Tibial nerve (tissue), 4 donors: ENCODE data around the gene RXRG.
"Not testable (repeated sequence)": the region's sequence is repeated elsewhere in the genome, so short reads cannot be mapped to it uniquely, and the experiment has no call there.

Experiments
- EP300 ChIP-seq, 2 donors: sonication (generic); formaldehyde crosslinking; IDR thresholded peaks; one replicate each; pipeline ENCODE4 v1.6.1; 2017; ENCODE audit warnings: antibody characterized with exemption in 2 of 2, mild to moderate bottlenecking in 1 of 2
- POLR2A ChIP-seq, 2 donors: fragments of 450-650 bp; IDR thresholded peaks; one replicate each; pipeline ENCODE4 v1.6.1; 2017; ENCODE audit warnings: antibody characterized with exemption in 2 of 2, mild to moderate bottlenecking in 2 of 2, moderate library complexity in 2 of 2
- TF ChIP-seq, protein P1 (sequence below), 5 experiments: fragments of 200-600 bp in 3 of 5; fragments of 450-650 bp in 2 of 5; sonication (generic) in 3 of 5; IDR thresholded peaks; one replicate each; pipeline ENCODE4 v1.5.1; 2016 to 2019; ENCODE audit warnings: antibody characterized with exemption in 5 of 5, mild to moderate bottlenecking in 3 of 5, moderate library complexity in 2 of 5

DNA sequence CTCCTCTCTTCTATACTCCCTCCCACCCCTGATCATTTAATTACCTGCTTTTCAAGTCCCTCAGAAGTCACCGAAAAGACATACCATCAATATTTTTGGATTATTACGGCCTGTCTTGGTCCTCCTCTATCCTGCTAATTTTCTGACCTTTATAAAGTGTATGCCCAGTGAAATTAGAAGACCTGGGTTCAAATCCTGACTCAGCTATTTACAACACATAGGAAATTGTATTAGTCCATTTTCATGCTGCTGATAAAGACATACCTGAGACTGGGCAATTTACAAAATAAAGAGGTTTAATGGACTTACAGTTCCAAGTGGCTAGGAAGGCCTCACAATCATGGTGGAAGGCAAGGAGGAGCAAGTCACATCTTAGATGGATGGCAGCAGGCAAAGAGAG is 14.8 kb upstream of the RXRG start:
- TF ChIP-seq, protein P1, sequence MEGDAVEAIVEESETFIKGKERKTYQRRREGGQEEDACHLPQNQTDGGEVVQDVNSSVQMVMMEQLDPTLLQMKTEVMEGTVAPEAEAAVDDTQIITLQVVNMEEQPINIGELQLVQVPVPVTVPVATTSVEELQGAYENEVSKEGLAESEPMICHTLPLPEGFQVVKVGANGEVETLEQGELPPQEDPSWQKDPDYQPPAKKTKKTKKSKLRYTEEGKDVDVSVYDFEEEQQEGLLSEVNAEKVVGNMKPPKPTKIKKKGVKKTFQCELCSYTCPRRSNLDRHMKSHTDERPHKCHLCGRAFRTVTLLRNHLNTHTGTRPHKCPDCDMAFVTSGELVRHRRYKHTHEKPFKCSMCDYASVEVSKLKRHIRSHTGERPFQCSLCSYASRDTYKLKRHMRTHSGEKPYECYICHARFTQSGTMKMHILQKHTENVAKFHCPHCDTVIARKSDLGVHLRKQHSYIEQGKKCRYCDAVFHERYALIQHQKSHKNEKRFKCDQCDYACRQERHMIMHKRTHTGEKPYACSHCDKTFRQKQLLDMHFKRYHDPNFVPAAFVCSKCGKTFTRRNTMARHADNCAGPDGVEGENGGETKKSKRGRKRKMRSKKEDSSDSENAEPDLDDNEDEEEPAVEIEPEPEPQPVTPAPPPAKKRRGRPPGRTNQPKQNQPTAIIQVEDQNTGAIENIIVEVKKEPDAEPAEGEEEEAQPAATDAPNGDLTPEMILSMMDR (IDR thresholded peaks at IDR 0.05): not testable (repeated sequence)
- TF ChIP-seq EP300, POLR2A (IDR thresholded peaks at IDR 0.05): not testable (repeated sequence)
